ENCODE measurements around the gene MAP1LC3C. TPM values are rescaled to one million over a fixed set of nuclear protein-coding genes. Genes with fewer than 3 reads are reported as not detected.

The MAP1LC3C gene
- total RNA-seq, 4 donors from 2014 or later, result 5.4 to 19.3 (median 11.6) TPM

GRCh38 chr1:242025681-242026080, 26.8 kb upstream of the MAP1LC3C start:
- intact Hi-C loops (cut with DNase I), result no loop called here
- no peak overlapping the region for H3K27ac ChIP-seq (replicated peaks in 1 of 4)
- DNase-seq (ENCODE audit: extremely low spot score), result no peak
- TF ChIP-seq POLR2AphosphoS5 (IDR thresholded peaks at IDR 0.05), result no peak
- TF ChIP-seq CTCF (IDR thresholded peaks at IDR 0.05), result no peak
- TF ChIP-seq POLR2A (IDR thresholded peaks at IDR 0.05; ENCODE audit: low read depth), result no peak
- no peak for TF ChIP-seq EP300 (IDR thresholded peaks at IDR 0.05)
- WGBS, result 78% methylated on average over 12 of the region's 13 CpGs
- no peaks in the 10 kb centered on the region for H3K9me3 ChIP-seq
- no peaks in the 10 kb centered on the region for H3K27me3 ChIP-seq
- H3K4me3 ChIP-seq, result no peak overlapping the region
- no peaks in the 10 kb centered on the region for H3K36me3 ChIP-seq
- no peaks in the 10 kb centered on the region for H3K4me1 ChIP-seq

GRCh38 chr1:242023805-242024204, 24.9 kb upstream of the MAP1LC3C start:
- intact Hi-C loops (cut with DNase I), result no loop called here
- TF ChIP-seq CTCF (IDR thresholded peaks at IDR 0.05) (no peak), EP300 (IDR thresholded peaks at IDR 0.05) (no peak), POLR2A (IDR thresholded peaks at IDR 0.05; ENCODE audit: low read depth) (no peak), POLR2AphosphoS5 (IDR thresholded peaks at IDR 0.05) (no peak)
- Histone ChIP-seq H3K27ac (replicated peaks in 1 of 4) (no peak overlapping the region), H3K4me1 (no peaks in the 10 kb centered on the region), H3K4me3 (no peak overlapping the region), H3K9me3 (no peaks in the 10 kb centered on the region), H3K27me3 (no peaks in the 10 kb centered on the region), H3K36me3 (no peaks in the 10 kb centered on the region)
- 81% methylated on average over 6 of the region's 6 CpGs for WGBS
- no peak for DNase-seq (ENCODE audit: extremely low spot score)

GRCh38 chr1:242019018-242019417, 20.1 kb upstream of the MAP1LC3C start:
- no peaks in the 10 kb centered on the region for H3K27me3 ChIP-seq
- 77% methylated on average over 6 of the region's 6 CpGs for WGBS
- no peaks in the 10 kb centered on the region for H3K4me1 ChIP-seq
- intact Hi-C loops (cut with DNase I), result no loop called here
- TF ChIP-seq EP300 (IDR thresholded peaks at IDR 0.05), result no peak
- no peak for TF ChIP-seq POLR2AphosphoS5 (IDR thresholded peaks at IDR 0.05)
- H3K9me3 ChIP-seq, result no peaks in the 10 kb centered on the region
- no peak overlapping the region for H3K4me3 ChIP-seq
- no peak for DNase-seq (ENCODE audit: extremely low spot score)
- no peak overlapping the region for H3K27ac ChIP-seq (replicated peaks in 1 of 4)
- H3K36me3 ChIP-seq, result no peaks in the 10 kb centered on the region

GRCh38 chr1:242017580-242018233, 18.8 kb upstream of the MAP1LC3C start:
- no peaks in the 10 kb centered on the region for H3K36me3 ChIP-seq
- no peaks in the 10 kb centered on the region for H3K9me3 ChIP-seq
- WGBS, result 43% methylated on average over 10 of the region's 10 CpGs
- no peak overlapping the region for H3K4me3 ChIP-seq
- DNase-seq (ENCODE audit: extremely low spot score), result no peak
- no peaks in the 10 kb centered on the region for H3K27me3 ChIP-seq
- H3K4me1 ChIP-seq, result no peaks in the 10 kb centered on the region
- no peak overlapping the region for H3K27ac ChIP-seq (replicated peaks in 1 of 4)
- no peak for TF ChIP-seq POLR2A (IDR thresholded peaks at IDR 0.05; ENCODE audit: low read depth)
- peak; percentile 48 to 68 (median 52) for TF ChIP-seq CTCF (IDR thresholded peaks at IDR 0.05)
- intact Hi-C loops (cut with DNase I), result no loop called here

GRCh38 chr1:242016479-242016878, 17.6 kb upstream of the MAP1LC3C start:
- Histone ChIP-seq H3K27me3 (no peaks in the 10 kb centered on the region), H3K36me3 (no peaks in the 10 kb centered on the region), H3K27ac (replicated peaks in 1 of 4) (peak overlapping the region in 1 of 4 donors; percentile 34), H3K4me1 (peaks cover 0 to 9% (median 0%) of the 10 kb centered on the region in 4 donors), H3K9me3 (no peaks in the 10 kb centered on the region), H3K4me3 (no peak overlapping the region)
- no peak for DNase-seq (ENCODE audit: extremely low spot score)
- intact Hi-C loops (cut with DNase I), result no loop called here
- no peak for TF ChIP-seq EP300 (IDR thresholded peaks at IDR 0.05)
- no peak for TF ChIP-seq POLR2AphosphoS5 (IDR thresholded peaks at IDR 0.05)
- no peak for TF ChIP-seq CTCF (IDR thresholded peaks at IDR 0.05)
- no peak for TF ChIP-seq POLR2A (IDR thresholded peaks at IDR 0.05; ENCODE audit: low read depth)
